GM12878 (cell line): ENCODE results near the gene SYS1. TPM values are rescaled to one million over a fixed set of nuclear protein-coding genes. Genes with fewer than 3 reads are reported as not detected.

Experiments used
- CEBPZ ChIP-seq: fragments of 150-350 bp; IDR thresholded peaks from 2 replicates; pipeline ENCODE4 v1.6.1; 2016; ENCODE audit warnings: low read depth, low read length
- E2F4 ChIP-seq: IDR thresholded peaks from 2 replicates; pipeline ENCODE4 v1.6.1; 2012; ENCODE audit warnings: low read depth, low read length, improper control_type of control experiment
- EED ChIP-seq: sonication (generic); IDR thresholded peaks from 2 replicates; pipeline ENCODE4 v1.6.1; 2016; ENCODE audit warnings: antibody characterized with exemption, low read depth
- ETV6 ChIP-seq, 2 experiments: fragments of 450-650 bp in 1 of 2; IDR thresholded peaks in 1 of 2; conservative IDR thresholded peaks in 1 of 2; 2 replicates each; pipeline ENCODE4 v1.6.1; 2014; ENCODE audit warnings: antibody characterized with exemption in 1 of 2, borderline replicate concordance in 1 of 2, low read depth in 1 of 2, mild to moderate bottlenecking in 1 of 2, moderate library complexity in 1 of 2
- GATAD2B ChIP-seq: fragments of 450-650 bp; conservative IDR thresholded peaks from 2 replicates; pipeline ENCODE4 v1.6.1; 2017; ENCODE audit warnings: low read depth, mild to moderate bottlenecking, moderate library complexity
- MYB ChIP-seq: fragments of 150-350 bp; IDR thresholded peaks from 2 replicates; pipeline ENCODE4 v1.6.1; 2014; ENCODE audit warnings: mild to moderate bottlenecking, low read depth, low read length, borderline replicate concordance
- NR2F1 ChIP-seq: fragments of 450-650 bp; conservative IDR thresholded peaks from 2 replicates; pipeline ENCODE4 v1.6.1; 2017; ENCODE audit warnings: mild to moderate bottlenecking
- PKNOX1 ChIP-seq: fragments of 450-650 bp; IDR thresholded peaks from 2 replicates; pipeline ENCODE4 v1.6.1; 2016; ENCODE audit warnings: mild to moderate bottlenecking
- PML ChIP-seq: IDR thresholded peaks from 2 replicates; pipeline ENCODE4 v1.6.1; 2012; ENCODE audit warnings: low read length, inconsistent platforms
- SKIL ChIP-seq: fragments of 450-650 bp; IDR thresholded peaks from 2 replicates; pipeline ENCODE4 v1.6.1; 2017; ENCODE audit warnings: mild to moderate bottlenecking, low read depth, inconsistent platforms; ENCODE audit not compliant: poor library complexity, severe bottlenecking
- SMC3 ChIP-seq: IDR thresholded peaks from 2 replicates; pipeline ENCODE4 v1.6.1; 2011; ENCODE audit warnings: low read length, improper control_type of control experiment, borderline replicate concordance
- TARDBP ChIP-seq: IDR thresholded peaks from 2 replicates; pipeline ENCODE4 v1.6.1; 2016; ENCODE audit warnings: borderline replicate concordance
- TBL1XR1 ChIP-seq: IDR thresholded peaks from 2 replicates; pipeline ENCODE4 v1.6.1; 2012; ENCODE audit warnings: low read depth, low read length, improper control_type of control experiment
- ZBTB11 ChIP-seq: fragments of 450-650 bp; formaldehyde crosslinking; IDR thresholded peaks from 2 replicates; pipeline ENCODE4 v1.5.0; 2022; ENCODE audit warnings: mild to moderate bottlenecking, missing genetic modification characterization
- ZNF217 ChIP-seq: fragments of 450-650 bp; IDR thresholded peaks from 2 replicates; pipeline ENCODE4 v1.6.1; 2017; ENCODE audit warnings: antibody characterized with exemption, mild to moderate bottlenecking
- ZSCAN29 ChIP-seq: fragments of 450-650 bp; IDR thresholded peaks from 2 replicates; pipeline ENCODE4 v1.6.1; 2017; ENCODE audit warnings: mild to moderate bottlenecking, moderate library complexity
- polyA plus RNA-seq, 11 experiments: library from polyadenylated mRNA; depleted of rRNA in 4 of 11; unstranded in 6 of 11; stranded (reverse) in 5 of 11; fragments of >200 nt; fragmentation: Nextera tagmentation in 4 of 11; fragmentation: Illumina TruSeq in 1 of 11; extraction: Ambion mirVana in 4 of 11; extraction: Trizol in 1 of 11; gene quantifications; 1 replicate in 1 of 11; 2 replicates in 10 of 11; pipeline versions ENCODE4 v1.2.1 to v1.2.3, GENCODE V29; 2011 to 2016; ENCODE audit warnings: inconsistent platforms in 2 of 11, missing spikeins in 2 of 11, low read depth in 1 of 11
- total RNA-seq, 4 experiments: library from RNA; depleted of rRNA in 3 of 4; stranded (reverse); fragments of >200 nt in 3 of 4; fragmentation: Illumina TruSeq in 1 of 4; extraction: Trizol in 1 of 4; gene quantifications; 2 replicates each; pipeline versions ENCODE4 v1.2.1 to v1.2.3, GENCODE V29; 2013 to 2021

SYS1 gene
- total and polyA plus RNA-seq, 10 of the 15 experiments (the other 5 are each of a cell fraction or from before 2014, with no cell fraction given) = 5.1 to 22.6 (median 9.3) TPM

GRCh38 chr20:45415822-45416637 lies 53.1 kb downstream of the SYS1 start, which contains the start of gene PIGT (continued):
- no peak for TF ChIP-seq TARDBP
- no peak for TF ChIP-seq ZSCAN29
- no peak for TF ChIP-seq CEBPZ
- TF ChIP-seq SKIL = no peak
- no peak for TF ChIP-seq MYB
- peak; percentile 42; the same call in 1 of the 2 replicates for TF ChIP-seq EED
- peak in 1 of 2 experiments; percentile 83; a peak in 2 of 4 replicates for TF ChIP-seq ETV6 (conservative IDR thresholded peaks at IDR 0.05 in 1 of 2, IDR thresholded peaks at IDR 0.05 in 1 of 2; ENCODE audit: borderline replicate concordance in 1 of 2, low read depth in 1 of 2)
- TF ChIP-seq NR2F1 = no peak
- TF ChIP-seq PKNOX1 = no peak
- peak; percentile 79 for TF ChIP-seq PML
- TF ChIP-seq ZBTB11 (CRISPR knock-in tag) = no peak
- no peak for TF ChIP-seq ZNF217
- no peak; the same call in 1 of the 2 replicates for TF ChIP-seq SMC3
- no peak for TF ChIP-seq E2F4
- no peak for TF ChIP-seq TBL1XR1
- peak; percentile 70 for TF ChIP-seq GATAD2B
